Esophagus mucosa (tissue), 1 donor: ENCODE data around the gene UPK3BL1. TPM values are rescaled to one million over a fixed set of nuclear protein-coding genes. Genes with fewer than 3 reads are reported as not detected.

ENCODE experiments used
- total RNA-seq: library from RNA; stranded (reverse); gene quantifications from one replicate; pipeline ENCODE4 v1.2.4, GENCODE V29; 2023
- donor health status: DM: yes; HTN: yes; CAD: no.

The UPK3BL1 gene
- total RNA-seq, 1 donor from 2014 or later, result 304 TPM

Other genes starting within 250 kb of the UPK3BL1 start
- 9.6 TPM for gene PRKRIP1, start 246.4 kb downstream of the UPK3BL1 start, total RNA-seq
- gene ORAI2, start 209.2 kb downstream of the UPK3BL1 start, total RNA-seq, result 3.1 TPM
- gene ALKBH4, start 177.9 kb downstream of the UPK3BL1 start, total RNA-seq, result 5.7 TPM
- 8.7 TPM for gene LRWD1, start 177.8 kb downstream of the UPK3BL1 start, total RNA-seq
- 38.5 TPM for gene POLR2J, start 163.9 kb downstream of the UPK3BL1 start, total RNA-seq
- 2.8 TPM for gene RASA4B, start 125.0 kb downstream of the UPK3BL1 start, total RNA-seq
- gene UPK3BL2, start 99.1 kb downstream of the UPK3BL1 start, total RNA-seq, result 88.8 TPM
- gene SPDYE2, start 91.6 kb downstream of the UPK3BL1 start, total RNA-seq, result not detected
- 13.8 TPM for gene POLR2J3, start 70.2 kb downstream of the UPK3BL1 start, total RNA-seq
- 13.2 TPM for gene RASA4, start 26.0 kb downstream of the UPK3BL1 start, total RNA-seq
- not detected for gene SPDYE2B, start 7.5 kb upstream of the UPK3BL1 start, total RNA-seq
- gene POLR2J2, start 28.9 kb upstream of the UPK3BL1 start, total RNA-seq, result 3.3 TPM
- 7.5 TPM for gene FAM185A, start 106.2 kb upstream of the UPK3BL1 start, total RNA-seq